Measurements from ENCODE around the gene CCDC51. TPM values are rescaled to one million over a fixed set of nuclear protein-coding genes. Genes with fewer than 3 reads are reported as not detected.
A peak's percentile ranks its signal among the peaks of the same experiment; 100 is the strongest.

The CCDC51 gene
- total RNA-seq, 2 experiments from 2014 or later, result 11.6 to 15.1 TPM

DNA sequence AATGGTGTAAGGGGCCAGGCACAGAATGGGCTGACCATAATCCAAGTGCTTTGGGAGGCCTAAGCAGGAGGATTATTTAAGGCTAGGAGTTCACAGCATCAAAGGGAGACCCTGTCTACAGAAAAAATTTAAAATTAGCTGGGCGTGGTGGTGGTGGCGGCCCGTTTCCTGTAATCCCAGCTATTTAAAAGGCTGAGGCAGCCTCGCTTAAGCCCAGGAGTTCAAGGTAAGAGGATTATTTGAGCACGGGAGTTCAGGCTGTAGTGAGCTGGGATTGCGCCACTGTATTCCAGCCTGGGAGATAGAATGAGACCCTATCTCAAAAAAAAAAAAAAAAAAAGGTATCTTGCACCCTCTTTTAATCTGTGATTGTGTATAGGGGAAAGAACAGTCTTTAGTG is 2.0 kb upstream of the CCDC51 start:
- Mint-ChIP-seq H3K27ac (peak overlapping the region; percentile 42), H3K9me3 (no peaks in the 10 kb centered on the region)

DNA sequence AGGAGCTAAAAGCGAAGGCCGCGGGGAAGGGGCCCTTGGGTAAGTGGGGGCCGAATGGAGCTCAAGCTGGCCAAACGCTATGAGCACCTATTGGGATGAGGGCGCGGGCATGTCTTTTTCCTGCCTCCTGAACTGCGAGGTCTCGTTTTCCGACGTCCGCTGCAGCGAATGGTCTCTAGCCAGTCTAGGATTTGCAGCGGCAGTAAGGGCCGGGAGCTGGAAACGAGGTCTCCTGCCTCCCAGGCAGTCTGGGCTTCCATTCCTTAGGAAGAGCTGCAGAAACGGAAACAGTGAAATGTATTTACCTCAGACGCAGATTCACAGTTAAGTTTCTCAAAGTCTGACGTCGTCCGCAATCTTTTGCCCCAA is 655 bp upstream of the CCDC51 start:
- ChIA-PET CTCF (interaction anchor here (1.2 to 1.4 kb wide), 2 partner anchors 10 to 26 kb away, joined by 5 to 6 read pairs; partner anchors contain the start of gene PLXNB1), POLR2A (no interaction called here)
- DNase-seq, result no peak
- Mint-ChIP-seq H3K27ac (peak overlapping the region; percentile 91), H3K27me3 (no peaks in the 10 kb centered on the region), H3K9me3 (no peaks in the 10 kb centered on the region), H3K4me1 (peaks cover 41% of the 10 kb centered on the region), H3K4me3 (peak overlapping the region; percentile 96), H3K36me3 (ENCODE audit: low read depth) (peaks cover 30% of the 10 kb centered on the region)

More for the DNA sequence above, 2.0 kb upstream of the CCDC51 start:
- H3K4me3 Mint-ChIP-seq, result peak overlapping the region; percentile 96
- H3K36me3 Mint-ChIP-seq (ENCODE audit: low read depth), result peaks cover 35% of the 10 kb centered on the region
- no peaks in the 10 kb centered on the region for H3K27me3 Mint-ChIP-seq
- DNase-seq, result no peak
- CTCF ChIA-PET, result interaction anchor here (1.4 to 8.0 kb wide), 2 partner anchors 8 to 10 kb away, joined by 6 to 76 read pairs; no protein-coding TSS in a partner anchor
- POLR2A ChIA-PET, result interaction anchor here (0.7 kb wide), 1 partner anchor 107 kb away, joined by 5 read pairs; no protein-coding TSS in a partner anchor
- H3K4me1 Mint-ChIP-seq, result peaks cover 51% of the 10 kb centered on the region

DNA sequence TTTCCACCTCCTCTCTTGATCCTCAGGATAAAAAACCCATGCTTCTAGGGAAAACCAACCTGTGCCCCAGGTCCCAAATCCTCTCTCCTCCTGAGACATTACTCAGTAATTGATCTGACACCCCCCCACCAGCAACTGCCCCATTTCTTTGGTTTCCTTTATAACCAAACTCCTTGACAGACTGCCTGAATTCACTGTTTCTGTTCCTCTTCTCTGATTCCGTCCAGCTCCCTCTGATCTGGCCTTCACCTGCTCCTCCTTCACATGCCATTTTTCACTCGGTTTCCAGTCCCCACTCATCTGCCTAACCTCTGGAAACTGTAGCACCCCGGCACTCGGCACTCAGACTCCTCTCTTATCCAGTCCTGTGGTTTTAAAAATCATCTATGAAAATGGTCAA is 2.1 kb downstream of the CCDC51 start:
- H3K27ac Mint-ChIP-seq, result no peak overlapping the region
- H3K36me3 Mint-ChIP-seq (ENCODE audit: low read depth), result peaks cover 28% of the 10 kb centered on the region
- peaks cover 38% of the 10 kb centered on the region for H3K4me1 Mint-ChIP-seq
- POLR2A ChIA-PET, result no interaction called here
- H3K4me3 Mint-ChIP-seq, result no peak overlapping the region
- CTCF ChIA-PET, result interaction anchor here (0.5 to 2.9 kb wide), 2 partner anchors 37 to 57 kb away, joined by 3 to 33 read pairs; no protein-coding TSS in a partner anchor
- no peaks in the 10 kb centered on the region for H3K9me3 Mint-ChIP-seq
- no peak for DNase-seq
- no peaks in the 10 kb centered on the region for H3K27me3 Mint-ChIP-seq

DNA sequence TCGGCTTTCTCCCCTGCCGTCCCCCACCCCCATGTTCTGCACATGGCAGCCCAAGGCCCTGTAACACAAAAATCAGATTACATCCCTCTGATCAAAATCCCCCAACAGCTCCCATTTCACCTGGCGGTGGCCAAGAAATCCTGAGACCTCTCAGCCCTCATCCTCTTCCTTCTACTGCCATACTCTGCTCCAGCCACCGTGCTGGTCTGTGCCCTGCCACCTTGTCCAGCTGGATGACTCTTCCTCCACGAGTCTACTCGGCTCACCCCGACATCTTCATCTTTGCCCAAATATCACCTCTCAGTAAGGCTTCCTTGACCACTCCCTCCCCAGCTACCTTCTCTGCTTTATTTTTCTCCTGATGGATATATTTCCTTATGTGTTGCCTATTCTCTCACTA is 3.1 kb downstream of the CCDC51 start:
- ChIA-PET CTCF (interaction anchor here (0.6 to 5.5 kb wide), 33 partner anchors 9 to 249 kb away, joined by 3 to 80 read pairs (median 7); partner anchors contain the start of genes ATRIP, CDC25A, PFKFB4 and SLC26A6), POLR2A (interaction anchor here (0.7 to 0.8 kb wide), 2 partner anchors 9 to 69 kb away, joined by 3 to 4 read pairs; partner anchors contain the start of gene ATRIP)
- DNase-seq, result no peak
- Mint-ChIP-seq H3K27ac (no peak overlapping the region), H3K4me1 (peaks cover 31% of the 10 kb centered on the region), H3K9me3 (no peaks in the 10 kb centered on the region), H3K27me3 (no peaks in the 10 kb centered on the region), H3K4me3 (no peak overlapping the region), H3K36me3 (ENCODE audit: low read depth) (peaks cover 28% of the 10 kb centered on the region)

DNA sequence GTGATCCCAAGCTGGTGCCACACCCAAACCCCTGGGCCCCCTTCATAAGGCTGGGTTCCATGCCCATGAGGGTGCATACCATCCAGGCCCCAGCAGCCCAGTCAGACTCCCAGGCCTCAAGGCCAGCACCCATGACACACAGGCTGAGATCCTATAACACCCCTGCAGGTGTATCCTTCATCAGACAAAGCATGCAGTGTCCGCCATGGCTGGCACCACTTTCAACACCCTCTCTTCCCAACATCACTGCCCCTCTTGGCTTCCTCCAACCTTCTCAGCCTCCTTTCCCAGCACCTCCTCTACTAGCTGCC is 3.5 kb downstream of the CCDC51 start:
- no peaks in the 10 kb centered on the region for H3K9me3 Mint-ChIP-seq
- no peak for DNase-seq
- H3K27ac Mint-ChIP-seq, result no peak overlapping the region
- CTCF ChIA-PET, result interaction anchor here (0.5 to 5.5 kb wide), 81 partner anchors 9 to 637 kb away, joined by 3 to 80 read pairs (median 5); partner anchors contain the start of genes ATRIP, CDC25A, IP6K2 and PFKFB4
- peaks cover 28% of the 10 kb centered on the region for H3K36me3 Mint-ChIP-seq (ENCODE audit: low read depth)
- H3K27me3 Mint-ChIP-seq, result no peaks in the 10 kb centered on the region
- POLR2A ChIA-PET, result interaction anchor here (0.6 to 0.8 kb wide), 3 partner anchors 10 to 68 kb away, joined by 3 to 4 read pairs (median 3); partner anchors contain the start of gene ATRIP
- no peak overlapping the region for H3K4me3 Mint-ChIP-seq
- H3K4me1 Mint-ChIP-seq, result peaks cover 30% of the 10 kb centered on the region

DNA sequence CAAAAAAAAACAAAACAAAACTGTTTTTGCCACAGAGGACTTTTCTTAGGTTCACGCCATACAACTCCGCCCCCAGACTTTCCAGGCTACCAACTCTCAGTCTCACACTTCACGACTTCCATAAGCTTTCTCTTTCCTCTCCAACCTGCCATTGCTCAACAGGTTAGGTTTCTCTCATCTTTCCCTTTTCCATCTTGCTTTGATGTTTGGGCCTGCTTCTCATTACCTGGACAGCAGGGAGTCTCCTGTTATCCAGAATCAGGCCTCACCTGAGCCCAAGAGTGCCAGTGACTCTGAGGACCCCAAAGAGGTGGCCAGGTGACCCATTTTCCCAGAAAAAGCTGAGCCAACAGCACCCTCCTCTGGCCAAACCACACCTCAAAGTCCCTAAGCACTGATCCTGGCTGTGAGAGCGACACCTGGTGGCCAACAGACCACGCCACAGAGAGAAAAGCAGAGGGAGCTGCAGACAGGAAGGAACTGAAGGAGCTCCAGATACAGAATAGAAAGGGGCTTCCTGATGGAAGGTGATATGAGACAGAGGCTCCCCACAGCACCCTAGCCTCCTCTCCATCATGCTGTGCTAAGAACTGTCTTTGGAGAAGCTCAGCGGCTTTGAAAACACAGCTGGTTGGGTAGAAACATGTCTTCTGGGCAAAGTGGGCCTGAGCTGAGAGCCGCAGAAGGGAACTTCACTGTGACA is 4.0 kb downstream of the CCDC51 start:
- H3K4me3 Mint-ChIP-seq, result no peak overlapping the region
- peaks cover 31% of the 10 kb centered on the region for H3K4me1 Mint-ChIP-seq
- H3K9me3 Mint-ChIP-seq, result no peaks in the 10 kb centered on the region
- POLR2A ChIA-PET, result interaction anchor here (0.5 to 0.7 kb wide), 3 partner anchors 10 to 34 kb away, joined by 3 to 4 read pairs (median 4); partner anchors contain the start of gene ATRIP
- peaks cover 27% of the 10 kb centered on the region for H3K36me3 Mint-ChIP-seq (ENCODE audit: low read depth)
- CTCF ChIA-PET, result interaction anchor here (0.5 to 5.5 kb wide), 84 partner anchors 9 to 637 kb away, joined by 3 to 80 read pairs (median 4); partner anchors contain the start of genes ATRIP, CDC25A, IP6K2 and PFKFB4
- H3K27ac Mint-ChIP-seq, result no peak overlapping the region
- H3K27me3 Mint-ChIP-seq, result no peaks in the 10 kb centered on the region
- peak; percentile 90 for DNase-seq

DNA sequence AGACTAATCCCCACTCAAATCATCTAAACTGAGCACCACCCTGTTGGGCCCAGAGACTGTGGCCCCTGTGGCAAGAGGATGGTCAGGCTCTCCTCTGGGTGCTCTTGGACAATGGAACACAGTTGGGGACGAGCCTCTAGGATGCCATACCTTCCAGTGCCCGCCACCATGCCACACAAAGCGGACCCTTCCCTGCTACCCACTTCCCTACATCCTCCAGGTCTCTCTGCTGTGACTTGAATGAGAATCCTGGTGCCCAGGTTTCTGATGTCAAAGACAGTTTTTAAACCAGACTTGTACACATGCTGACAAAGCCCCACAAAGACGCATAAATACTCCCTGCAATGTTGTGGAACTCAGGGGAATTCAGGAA is 4.7 kb downstream of the CCDC51 start:
- CTCF ChIA-PET, result interaction anchor here (0.7 to 5.5 kb wide), 33 partner anchors 8 to 202 kb away, joined by 3 to 80 read pairs (median 9); partner anchors contain the start of genes ATRIP, PFKFB4, SHISA5 and ZNF589
- Mint-ChIP-seq H3K9me3 (no peaks in the 10 kb centered on the region), H3K27ac (peak overlapping the region; percentile 36), H3K4me3 (no peak overlapping the region), H3K27me3 (no peaks in the 10 kb centered on the region), H3K36me3 (ENCODE audit: low read depth) (peaks cover 21% of the 10 kb centered on the region), H3K4me1 (peaks cover 32% of the 10 kb centered on the region)
- POLR2A ChIA-PET, result interaction anchor here (0.5 kb wide), 1 partner anchor 35 kb away, joined by 4 read pairs; no protein-coding TSS in a partner anchor
- DNase-seq, result no peak

DNA sequence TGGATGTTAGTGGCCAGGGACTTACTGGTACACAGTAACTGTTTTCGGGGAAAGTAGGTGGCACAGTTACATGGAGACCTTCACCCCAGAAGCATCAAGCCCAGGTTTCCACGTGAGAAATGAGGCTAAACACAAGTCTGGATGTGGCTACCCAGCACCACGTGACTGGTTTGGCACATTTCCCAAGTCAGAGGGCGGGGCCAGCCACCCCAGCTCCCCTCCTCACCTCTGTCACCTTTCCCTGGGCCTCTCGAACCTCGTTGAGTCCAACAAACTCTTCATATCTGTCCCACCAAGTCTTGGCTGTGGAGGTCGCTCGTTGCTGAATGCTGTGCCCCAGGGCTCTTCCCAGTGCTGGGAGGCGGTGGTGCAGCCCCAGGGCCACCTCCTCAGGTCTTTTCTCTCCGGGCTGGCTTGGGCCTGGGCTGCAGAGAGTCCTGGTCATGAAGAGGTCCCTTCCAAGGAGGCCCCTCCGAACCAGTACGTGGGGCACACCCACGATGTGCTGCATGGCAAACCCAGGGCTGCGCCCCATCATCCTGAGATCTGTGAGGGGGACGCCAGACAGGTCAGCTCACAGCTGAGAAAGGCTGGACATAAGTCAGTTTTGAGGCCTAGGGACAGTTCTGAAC is 5.2 kb downstream of the CCDC51 start:
- H3K27ac Mint-ChIP-seq, result peak overlapping the region; percentile 38

DNA sequence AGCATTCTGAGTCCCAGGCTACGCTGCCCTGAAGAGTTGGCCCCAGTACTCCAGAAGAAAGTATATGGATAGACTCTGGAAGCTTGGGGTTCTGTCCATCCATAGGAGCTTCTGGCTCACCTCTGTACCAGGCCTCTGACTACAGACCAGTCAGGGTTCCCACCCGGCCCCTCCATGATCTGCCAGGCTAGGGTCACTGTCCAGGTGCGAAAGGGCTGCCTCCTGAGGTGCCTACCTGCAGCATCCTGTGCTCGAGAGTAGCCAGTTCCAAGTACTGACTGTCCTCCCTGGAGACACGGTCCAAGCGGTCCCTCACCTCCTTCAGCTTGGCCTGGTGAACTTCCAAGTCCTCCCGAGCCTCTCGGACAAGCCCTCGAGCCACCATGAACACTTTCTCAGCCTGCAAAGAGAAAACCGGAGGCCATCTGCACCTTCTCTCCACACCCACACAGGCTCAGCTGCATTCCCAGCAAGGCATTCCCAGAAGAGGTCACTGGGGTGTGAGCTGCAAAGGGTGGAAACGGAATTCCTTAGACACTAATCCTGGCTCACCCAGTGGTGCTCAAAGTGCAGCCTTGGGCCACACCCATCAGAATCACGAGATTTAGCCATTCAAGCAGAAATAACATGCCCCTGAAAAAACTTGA is 6.3 kb downstream of the CCDC51 start:
- ChIA-PET CTCF (interaction anchor here (0.9 to 5.5 kb wide), 6 partner anchors 12 to 252 kb away, joined by 3 to 80 read pairs (median 8); partner anchors contain the start of genes ATRIP and NCKIPSD), POLR2A (interaction anchor here (0.5 kb wide), 1 partner anchor 124 kb away, joined by 9 read pairs; no protein-coding TSS in a partner anchor)
- H3K27me3 Mint-ChIP-seq, result peaks cover 2% of the 10 kb centered on the region
- H3K9me3 Mint-ChIP-seq, result no peaks in the 10 kb centered on the region
- no peak overlapping the region for H3K4me3 Mint-ChIP-seq
- H3K36me3 Mint-ChIP-seq (ENCODE audit: low read depth), result peaks cover 19% of the 10 kb centered on the region
- peaks cover 29% of the 10 kb centered on the region for H3K4me1 Mint-ChIP-seq
- no peak for DNase-seq
- peak overlapping the region; percentile 15 for H3K27ac Mint-ChIP-seq

More for the DNA sequence above, 5.2 kb downstream of the CCDC51 start:
- Mint-ChIP-seq H3K4me1 (peaks cover 35% of the 10 kb centered on the region), H3K36me3 (ENCODE audit: low read depth) (peaks cover 19% of the 10 kb centered on the region), H3K4me3 (no peak overlapping the region), H3K27me3 (peaks cover 2% of the 10 kb centered on the region), H3K9me3 (no peaks in the 10 kb centered on the region)
- ChIA-PET POLR2A (interaction anchor here (0.5 kb wide), 1 partner anchor 122 kb away, joined by 9 read pairs; no protein-coding TSS in a partner anchor), CTCF (interaction anchor here (0.9 to 5.5 kb wide), 7 partner anchors 11 to 251 kb away, joined by 3 to 80 read pairs (median 13); partner anchors contain the start of genes ATRIP and NCKIPSD)
- DNase-seq, result no peak

DNA sequence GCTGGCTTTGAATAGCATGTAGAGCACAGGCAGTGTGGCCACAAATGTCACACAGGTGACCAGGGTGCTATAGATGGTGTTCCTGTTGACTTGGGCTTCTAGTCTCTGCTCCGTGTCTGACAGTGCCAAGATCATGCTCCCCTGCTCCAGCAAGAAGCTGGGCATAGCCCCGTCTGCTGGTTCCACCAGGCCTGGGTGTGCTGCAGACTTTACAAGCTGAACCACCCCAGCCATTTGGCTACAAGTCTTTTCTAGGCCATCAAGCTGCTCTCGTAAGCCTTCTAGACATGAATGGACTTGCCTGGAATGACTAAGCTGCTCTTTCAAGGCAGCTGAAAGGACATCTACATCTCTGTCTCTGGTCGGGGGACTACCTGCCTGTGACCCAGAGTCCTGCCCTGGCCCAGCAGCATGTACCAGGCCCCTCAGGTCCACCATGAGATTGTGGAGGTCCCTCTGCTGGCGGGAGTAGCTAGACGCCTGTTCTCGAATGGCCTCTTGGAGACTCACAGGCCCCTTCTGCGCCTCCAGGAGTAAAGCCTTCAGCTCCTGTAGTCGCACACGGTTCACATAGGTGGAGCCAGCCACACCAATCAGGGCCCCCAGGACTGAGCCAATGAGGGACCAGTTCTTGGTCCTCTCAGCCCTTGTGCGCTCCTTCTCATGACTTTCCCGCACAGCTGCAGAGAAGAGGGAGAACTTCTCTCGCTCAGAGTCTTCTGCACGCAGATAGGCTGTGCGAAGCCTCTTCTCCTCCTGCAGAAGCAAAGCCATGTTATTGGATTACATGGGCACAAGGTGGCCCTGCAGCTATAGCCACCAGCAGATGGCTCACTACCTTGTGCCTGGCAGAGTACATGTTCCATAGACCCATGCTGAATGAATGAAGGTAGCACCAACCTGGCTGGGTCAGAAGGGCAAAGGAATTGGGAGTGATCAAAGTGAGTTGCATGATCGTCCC is 7.2 kb downstream of the CCDC51 start:
- no peak overlapping the region for H3K4me3 Mint-ChIP-seq
- DNase-seq, result peak; percentile 22
- H3K27ac Mint-ChIP-seq, result no peak overlapping the region
- POLR2A ChIA-PET, result no interaction called here
- CTCF ChIA-PET, result interaction anchor here (0.6 to 5.5 kb wide), 10 partner anchors 13 to 389 kb away, joined by 3 to 80 read pairs (median 4); partner anchors contain the start of gene ATRIP
- H3K27me3 Mint-ChIP-seq, result peaks cover 11% of the 10 kb centered on the region
- H3K36me3 Mint-ChIP-seq (ENCODE audit: low read depth), result peaks cover 19% of the 10 kb centered on the region
- peaks cover 21% of the 10 kb centered on the region for H3K4me1 Mint-ChIP-seq
- H3K9me3 Mint-ChIP-seq, result no peaks in the 10 kb centered on the region

DNA sequence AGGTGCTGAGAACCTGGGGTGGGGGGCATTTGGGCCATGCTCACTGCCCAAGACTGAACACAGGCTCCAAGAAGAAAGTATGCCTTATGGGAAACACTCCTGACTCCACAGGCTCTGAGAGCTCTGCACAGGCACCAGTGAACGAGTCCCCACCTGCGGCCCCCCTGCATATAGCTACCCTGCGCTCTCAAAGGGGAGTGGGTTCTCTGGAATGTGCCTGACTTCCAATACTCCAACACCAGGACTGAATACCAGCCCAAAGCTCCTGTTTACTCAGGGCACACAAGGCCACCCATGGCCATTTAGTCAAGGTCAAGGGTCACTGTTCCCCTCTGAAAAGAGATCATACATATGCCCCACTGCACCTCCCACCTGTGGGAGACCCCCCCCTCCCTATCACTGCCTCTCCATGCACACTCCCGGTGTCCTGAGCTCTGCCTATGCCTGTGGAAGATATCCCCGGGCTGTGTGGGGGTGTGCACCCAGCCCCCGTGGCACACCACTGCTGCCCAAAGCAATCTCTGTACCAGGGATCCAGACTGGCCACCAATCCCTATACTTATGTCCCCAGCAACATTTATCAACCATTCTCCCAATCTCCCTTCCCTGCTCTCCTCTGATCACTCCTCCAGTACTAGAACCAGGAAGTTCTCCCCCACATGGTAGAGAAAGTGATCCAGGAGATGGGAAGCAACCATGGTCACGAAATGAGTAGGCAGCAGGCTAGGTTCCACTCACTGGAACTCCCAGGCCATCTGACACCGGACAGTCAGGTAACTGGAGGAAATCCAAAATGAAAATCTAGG is 8.5 kb downstream of the CCDC51 start:
- POLR2A ChIA-PET, result no interaction called here
- Mint-ChIP-seq H3K4me3 (peak overlapping the region; percentile 69), H3K9me3 (no peaks in the 10 kb centered on the region), H3K27me3 (peaks cover 20% of the 10 kb centered on the region), H3K4me1 (peaks cover 19% of the 10 kb centered on the region), H3K36me3 (ENCODE audit: low read depth) (peaks cover 19% of the 10 kb centered on the region), H3K27ac (peak overlapping the region; percentile 62)
- DNase-seq, result no peak
- CTCF ChIA-PET, result interaction anchor here (0.5 to 5.5 kb wide), 4 partner anchors 9 to 188 kb away, joined by 3 to 76 read pairs (median 4); partner anchors contain the start of genes ATRIP, CCDC51 and TMA7
